Fibroblast of skin of scalp (primary cell): ENCODE measurements around the gene AHNAK2.
"Not testable (repeated sequence)": the region's sequence is repeated elsewhere in the genome, so short reads cannot be mapped to it uniquely, and the experiment has no call there.

Experiments used
- DNase-seq: peaks from one replicate; pipeline ENCODE4 v3.0.0-alpha.2; 2013

Gene AHNAK2

GRCh38 chr14:104925214-104925854, 52.8 kb downstream of the AHNAK2 start:
- no peak for DNase-seq

DNA sequence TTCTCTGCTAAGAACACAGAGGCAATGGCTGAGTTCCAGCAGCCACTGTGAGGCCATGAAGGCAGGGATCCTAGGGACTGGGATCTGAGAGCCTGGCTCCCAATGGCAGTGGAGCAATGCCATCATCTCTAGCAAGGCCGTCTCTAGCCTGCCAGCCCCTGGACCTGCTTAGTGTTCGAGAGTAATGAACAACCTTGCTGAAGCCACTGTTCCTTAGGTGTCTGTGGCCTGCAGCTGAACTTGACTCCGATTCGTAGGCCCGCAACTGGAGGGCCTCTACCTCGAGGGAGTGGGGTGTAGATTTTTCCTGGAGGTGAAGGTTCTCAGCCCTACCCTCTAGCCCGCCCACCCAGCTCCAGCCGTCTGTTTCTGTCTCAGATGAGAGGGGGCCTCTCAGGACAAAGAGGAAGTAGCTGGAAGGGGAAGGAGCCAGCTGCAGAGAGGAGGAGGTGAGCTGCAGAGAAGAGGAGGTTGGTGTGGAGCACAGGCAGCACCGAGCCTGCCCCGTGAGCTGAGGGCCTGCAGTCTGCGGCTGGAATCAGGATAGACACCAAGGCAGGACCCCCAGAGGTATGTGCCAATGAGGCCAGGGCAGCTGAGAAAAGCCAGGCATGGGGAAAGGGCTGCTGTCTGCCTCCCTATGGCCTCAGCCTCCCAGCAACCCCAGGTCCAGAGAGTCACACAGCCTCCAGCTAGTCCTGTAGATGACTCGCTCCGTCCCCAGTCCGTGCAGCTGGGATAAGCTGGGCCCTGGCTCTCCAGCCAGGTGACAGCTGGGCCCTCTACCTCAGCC, 53.6 kb downstream of the AHNAK2 start, which contains the start of gene PLD4:
PLD4 (plus strand) TSS at position 459 of the 793 bp plus-strand sequence. CDS start 2,262 bp downstream, outside the sequence.
- DNase-seq, result no peak

GRCh38 chr14:104923640-104924420, 54.3 kb downstream of the AHNAK2 start:
- DNase-seq, result no peak

DNA sequence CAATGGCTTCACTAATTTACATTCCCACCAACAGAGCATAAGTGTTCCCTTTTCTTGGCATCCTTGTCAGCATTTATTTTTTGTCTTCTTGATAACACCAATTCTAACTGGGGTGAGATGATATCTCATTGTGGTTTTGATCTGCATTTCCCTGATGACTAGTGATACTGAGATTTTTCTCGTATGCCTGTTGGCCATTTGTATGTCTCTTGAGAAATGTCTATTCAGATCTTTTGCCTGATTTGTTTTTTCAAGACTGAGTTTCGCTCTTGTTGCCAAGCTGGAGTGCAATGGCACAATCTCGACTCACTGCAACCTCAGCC, 58.2 kb downstream of the AHNAK2 start:
- DNase-seq, result no peak

- DNase-seq, result not testable (repeated sequence)
Measured at GRCh38 chr14:104919152-104919992, 58.8 kb downstream of the AHNAK2 start.

- no peak for DNase-seq
Measured at GRCh38 chr14:104917993-104918392, 60.2 kb downstream of the AHNAK2 start.

- DNase-seq, result no peak
Measured at GRCh38 chr14:104917116-104917515, 61.1 kb downstream of the AHNAK2 start.

DNA sequence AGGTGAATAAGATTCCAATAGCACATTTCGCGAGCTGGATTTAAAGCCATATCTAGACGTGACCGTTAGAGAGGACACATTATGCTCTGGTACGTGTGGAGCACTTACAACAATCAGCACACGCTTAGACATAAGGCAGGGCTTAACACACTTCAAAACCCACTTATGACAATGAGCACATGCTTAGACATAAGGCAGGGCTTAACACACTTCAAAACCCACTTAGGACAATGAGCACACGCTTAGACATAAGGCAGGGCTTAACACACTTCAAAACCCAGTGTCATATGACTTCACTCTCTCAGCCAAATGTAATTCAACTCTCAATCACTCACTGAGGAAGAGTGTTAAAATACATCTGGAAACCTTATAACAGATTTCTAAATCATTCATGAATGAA, 64.7 kb downstream of the AHNAK2 start:
- DNase-seq, result no peak

DNA sequence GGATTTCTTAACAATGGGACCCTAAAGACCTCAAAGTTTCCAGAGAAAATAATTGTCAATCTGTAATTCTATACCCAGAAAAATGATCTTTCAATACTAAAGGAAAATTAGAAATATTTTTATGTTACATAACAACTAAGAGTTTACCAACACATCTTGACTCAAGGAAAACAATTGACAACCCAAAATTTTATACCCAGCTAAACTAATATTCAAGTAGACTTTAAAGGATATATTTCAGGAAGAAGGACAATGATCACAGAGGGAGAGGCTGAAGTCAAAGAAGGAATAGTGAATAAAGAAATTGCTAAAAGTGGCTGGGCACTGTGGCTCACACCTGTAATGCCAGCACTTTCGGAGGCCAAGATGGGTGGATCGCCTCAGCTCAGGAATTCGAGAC, 66.1 kb downstream of the AHNAK2 start:
- DNase-seq, result no peak

DNA sequence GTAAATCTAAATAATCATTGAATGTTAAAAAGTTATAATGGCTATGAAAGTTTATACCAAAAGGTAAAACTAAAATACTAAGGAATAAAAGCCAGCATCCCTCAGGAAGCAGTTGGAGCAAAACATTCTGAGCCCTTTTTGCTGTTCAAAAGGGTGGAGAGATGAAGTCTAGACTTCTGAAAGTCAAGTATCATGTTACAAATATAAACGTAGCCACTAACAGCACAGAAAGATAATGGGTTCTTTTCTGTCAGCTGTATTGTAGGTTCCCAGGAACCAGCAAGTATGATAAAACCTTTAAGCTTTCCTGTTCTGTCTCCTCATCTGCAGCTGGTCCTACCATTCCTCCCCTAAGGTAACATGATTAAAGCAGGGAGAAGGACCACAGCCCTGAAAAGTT, 69.9 kb downstream of the AHNAK2 start:
- DNase-seq, result no peak

GRCh38 chr14:104905579-104905933, 72.6 kb downstream of the AHNAK2 start:
- not testable (repeated sequence) for DNase-seq

DNA sequence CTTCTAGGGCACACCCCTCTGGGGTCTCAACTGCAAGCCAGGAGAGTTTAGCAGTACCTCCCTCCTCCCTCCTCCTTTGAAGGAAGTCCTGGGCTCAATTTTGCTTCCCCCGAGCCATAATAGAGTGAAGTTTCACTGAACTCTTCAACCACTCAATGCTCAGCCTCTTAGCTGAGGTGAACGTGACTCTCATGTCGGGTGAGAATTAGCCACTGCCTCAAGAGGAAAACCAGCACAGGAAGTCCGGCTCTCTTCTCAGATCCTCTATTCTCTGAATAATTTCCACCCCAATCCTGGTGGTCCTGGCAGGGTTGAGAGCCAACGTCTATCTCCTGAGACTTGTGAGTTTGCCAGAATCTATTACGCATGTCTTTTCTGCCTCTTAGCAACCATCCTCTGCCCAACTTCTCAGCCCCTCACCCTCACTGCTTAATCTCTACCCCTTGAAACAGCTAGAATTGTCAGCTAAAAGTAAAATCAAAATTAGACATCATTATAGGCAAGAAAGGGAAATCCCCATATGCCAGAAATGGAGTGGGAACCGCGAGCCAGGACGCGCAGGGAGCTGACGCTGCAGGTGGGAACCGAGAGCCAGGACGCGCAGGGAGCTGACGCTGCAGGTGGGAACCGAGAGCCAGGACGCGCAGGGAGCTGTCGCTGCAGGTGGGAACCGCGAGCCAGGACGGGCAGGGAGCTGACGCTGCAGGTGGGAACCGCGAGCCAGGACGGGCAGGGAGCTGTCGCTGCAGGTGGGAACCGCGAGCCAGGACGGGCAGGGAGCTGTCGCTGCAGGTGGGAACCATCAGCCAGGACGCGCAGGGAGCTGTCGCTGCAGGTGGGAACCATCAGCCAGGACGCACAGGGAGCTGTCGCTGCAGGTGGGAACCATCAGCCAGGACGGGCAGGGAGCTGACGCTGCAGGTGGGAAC, 73.3 kb downstream of the AHNAK2 start:
- DNase-seq, result not testable (repeated sequence)

DNA sequence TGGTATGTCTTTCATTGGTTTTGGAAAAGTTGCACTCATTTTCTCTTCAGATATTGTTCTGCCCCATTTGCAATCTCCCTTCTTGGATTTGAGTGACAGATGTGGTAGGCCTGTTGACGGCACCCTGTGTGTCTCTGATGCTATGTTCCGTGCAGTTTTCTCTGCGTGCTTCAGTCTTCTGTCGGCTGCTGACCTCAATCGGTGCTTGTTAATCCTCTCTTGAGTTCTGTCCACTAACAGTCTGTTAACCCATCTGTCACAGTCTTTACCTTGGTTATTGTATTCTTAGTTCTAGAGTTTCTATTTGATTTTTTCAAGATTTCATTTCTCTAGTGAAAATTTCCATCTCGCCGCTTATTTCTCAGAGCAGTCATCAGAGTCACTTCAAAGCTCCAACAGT, 74.2 kb downstream of the AHNAK2 start:
- DNase-seq, result no peak

DNA sequence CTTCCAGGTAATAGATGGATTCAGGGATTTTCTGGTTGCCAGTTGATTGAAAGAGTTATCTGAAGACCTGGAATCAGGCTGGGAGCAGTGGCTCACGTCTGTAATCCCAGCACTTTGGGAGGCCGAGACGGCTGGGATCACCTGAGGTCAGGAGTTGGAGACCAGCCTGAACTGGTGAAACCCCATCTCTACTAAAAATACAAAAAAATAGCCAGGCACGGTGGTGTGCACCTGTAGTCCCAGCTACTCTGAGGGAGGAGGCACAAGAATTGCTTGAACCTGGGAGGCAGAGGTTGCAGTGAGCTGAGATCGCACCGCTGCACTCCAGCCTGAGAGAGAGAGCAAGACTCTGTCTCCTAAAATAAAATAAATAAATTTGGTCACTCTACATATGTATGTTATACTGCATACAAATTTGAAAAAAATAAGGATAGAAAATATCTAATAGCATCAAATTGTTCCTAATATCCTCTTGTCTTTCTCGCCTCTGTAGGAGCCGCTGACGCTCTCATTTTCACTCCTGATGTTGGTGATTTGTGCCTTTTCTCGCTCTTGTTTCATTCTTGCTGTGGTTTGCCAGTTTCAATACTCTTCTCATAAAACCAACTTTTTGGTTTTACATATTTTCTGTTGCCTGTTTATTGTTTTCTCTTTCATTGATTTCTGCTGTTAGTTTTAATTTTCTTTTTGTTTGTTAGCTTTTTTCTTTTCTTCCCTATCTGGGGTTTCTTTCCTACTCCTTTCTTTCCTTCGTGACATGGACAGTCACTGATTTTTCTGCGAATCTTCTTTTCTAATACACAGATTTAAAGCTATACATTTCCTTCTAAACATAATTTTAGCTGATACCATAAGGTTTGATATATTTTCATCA, 77.3 kb downstream of the AHNAK2 start:
- no peak for DNase-seq

DNA sequence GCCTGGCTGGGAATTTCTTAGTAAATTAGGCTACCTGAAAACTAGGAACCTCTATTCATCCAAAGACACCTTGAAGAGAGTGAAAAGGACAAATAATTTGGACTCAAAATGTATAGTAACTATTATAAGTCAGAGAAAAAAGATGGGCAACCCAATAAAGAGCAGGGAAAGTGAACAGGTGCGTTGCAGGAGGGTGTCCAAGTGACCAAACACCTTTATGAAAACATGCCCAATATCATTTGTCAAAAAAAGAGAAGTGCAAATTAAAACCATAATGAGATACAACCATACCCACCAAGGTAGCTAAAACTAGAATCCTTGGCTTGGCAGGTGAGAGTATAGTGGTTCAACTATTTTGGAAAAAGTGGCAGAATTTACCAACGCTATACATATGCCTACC, 78.4 kb downstream of the AHNAK2 start:
- DNase-seq, result no peak

GRCh38 chr14:104898870-104899510, 79.2 kb downstream of the AHNAK2 start:
- DNase-seq, result peak; percentile 41

DNA sequence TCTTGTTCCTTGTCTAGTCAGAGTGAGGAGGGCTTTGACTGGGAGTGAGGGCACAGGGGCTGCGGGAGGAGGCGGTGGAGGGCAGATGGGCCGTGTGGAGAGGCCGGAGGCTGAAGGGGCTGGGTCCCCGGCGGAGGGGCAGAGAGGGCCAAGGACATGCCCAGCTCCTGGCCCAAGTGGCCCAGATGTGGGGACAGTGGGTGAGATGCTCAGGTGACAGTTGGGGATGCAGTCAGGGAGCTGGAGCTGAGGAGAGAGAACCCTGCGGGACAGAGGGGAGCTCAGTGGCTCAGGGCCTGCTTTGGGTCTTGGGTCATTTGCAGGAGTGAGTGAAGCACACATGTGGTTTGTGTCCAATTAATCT, 80.0 kb downstream of the AHNAK2 start:
- no peak for DNase-seq

DNA sequence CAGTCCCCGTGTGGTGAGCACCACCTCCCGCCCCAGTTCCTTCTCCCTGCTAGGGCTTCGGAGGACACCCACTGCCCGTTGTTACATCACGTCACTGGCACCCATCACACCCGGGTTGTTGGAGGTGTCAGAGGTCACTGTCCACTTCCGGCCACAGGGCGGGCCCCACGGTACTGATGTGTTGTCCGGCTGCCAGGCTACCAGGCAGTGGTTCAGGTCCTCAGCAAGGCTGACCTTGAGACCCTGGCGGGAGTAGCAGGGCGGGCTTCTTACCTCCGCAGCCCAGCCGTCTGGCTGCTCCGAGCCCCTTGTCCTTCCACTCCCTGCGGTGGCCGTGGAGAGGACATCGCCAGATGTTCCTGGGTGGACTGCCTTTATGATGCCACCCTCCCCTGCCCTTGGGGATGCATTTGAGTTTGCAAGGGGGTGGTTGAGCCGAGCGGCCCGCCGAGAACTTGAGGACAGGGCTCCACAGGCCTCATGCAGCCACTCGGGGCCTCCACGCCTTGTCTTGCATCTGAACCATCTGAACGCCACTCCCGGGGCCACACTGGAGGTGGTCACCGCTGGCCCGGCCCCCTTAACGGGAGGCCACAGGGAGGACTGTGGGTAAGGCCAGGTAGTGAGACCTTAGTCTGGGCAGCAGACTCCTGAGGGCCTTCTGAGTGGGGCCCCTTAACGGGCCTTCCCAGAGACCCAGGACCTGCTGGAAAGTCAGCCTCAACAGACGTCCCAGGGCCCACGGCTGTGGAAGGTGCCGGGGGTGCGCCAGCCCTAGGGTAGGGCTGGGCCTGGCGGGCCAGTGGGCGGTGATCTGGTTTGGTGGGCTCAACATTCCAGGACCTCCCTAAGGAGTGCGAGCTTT, 80.6 kb downstream of the AHNAK2 start:
- no peak for DNase-seq
